HepG2 (cell line): Measurements from ENCODE around the gene CAPN15. TPM values are rescaled to one million over a fixed set of nuclear protein-coding genes. Genes with fewer than 3 reads are reported as not detected.

ENCODE experiments used
- ATM ChIP-seq: fragments of 450-650 bp; IDR thresholded peaks from 2 replicates; pipeline ENCODE4 v1.7.1; 2017; ENCODE audit warnings: mild to moderate bottlenecking, borderline replicate concordance
- CC2D1A ChIP-seq: sonication (generic); formaldehyde crosslinking; IDR thresholded peaks from 2 replicates; pipeline ENCODE4 v1.8.1; 2023; ENCODE audit warnings: mild to moderate bottlenecking, missing genetic modification reagents
- KLF15 ChIP-seq: sonication (generic); formaldehyde crosslinking; IDR thresholded peaks from 2 replicates; pipeline ENCODE4 v1.8.1; 2023; ENCODE audit warnings: borderline replicate concordance, mild to moderate bottlenecking, inconsistent platforms, missing genetic modification reagents, mixed read lengths
- MAZ ChIP-seq, 2 experiments: sonication (generic) in 1 of 2; formaldehyde crosslinking in 1 of 2; IDR thresholded peaks; 2 replicates each; pipeline versions ENCODE4 v1.5.0 to v1.6.1; 2012 to 2020; ENCODE audit warnings: low read depth in 2 of 2, mild to moderate bottlenecking in 2 of 2, borderline replicate concordance in 1 of 2, improper control_type of control experiment in 1 of 2, low read length in 1 of 2, missing genetic modification reagents in 1 of 2, moderate library complexity in 1 of 2
- MXI1 ChIP-seq: IDR thresholded peaks from 3 replicates; pipeline ENCODE4 v1.6.1; 2012; ENCODE audit warnings: low read depth, low read length, inconsistent platforms, borderline replicate concordance
- NFATC3 ChIP-seq: sonication (generic); formaldehyde crosslinking; IDR thresholded peaks from 2 replicates; pipeline ENCODE4 v1.5.1; 2020; ENCODE audit warnings: mild to moderate bottlenecking, missing genetic modification reagents
- NR2F1 ChIP-seq, 2 experiments: fragments of 450-650 bp in 1 of 2; formaldehyde crosslinking in 1 of 2; IDR thresholded peaks; 2 replicates each; pipeline versions ENCODE4 v1.5.0 to v1.6.1; 2016 to 2020; ENCODE audit warnings: mild to moderate bottlenecking in 1 of 2, missing compliant biosample characterization in 1 of 2, missing genetic modification reagents in 1 of 2, moderate library complexity in 1 of 2
- ONECUT2 ChIP-seq: sonication (generic); formaldehyde crosslinking; IDR thresholded peaks from 2 replicates; pipeline ENCODE4 v1.4.0; 2020; ENCODE audit warnings: missing genetic modification reagents
- RBM22 ChIP-seq: fragments of 200-400 bp; formaldehyde crosslinking; optimal IDR thresholded peaks from 2 replicates; pipeline ENCODE3; 2017; ENCODE audit warnings: mild to moderate bottlenecking, low read length, moderate library complexity
- SALL2 ChIP-seq: sonication (generic); formaldehyde crosslinking; IDR thresholded peaks from 2 replicates; pipeline ENCODE4 v1.8.1; 2023; ENCODE audit warnings: mild to moderate bottlenecking, missing genetic modification reagents, inconsistent platforms
- SMAD1 ChIP-seq: sonication (generic); formaldehyde crosslinking; IDR thresholded peaks from 2 replicates; pipeline ENCODE4 v1.4.0; 2020; ENCODE audit warnings: missing genetic modification reagents, low read depth, mild to moderate bottlenecking, borderline replicate concordance
- SMAD9 ChIP-seq: sonication (generic); formaldehyde crosslinking; IDR thresholded peaks from 2 replicates; pipeline ENCODE4 v1.5.1; 2020; ENCODE audit warnings: mild to moderate bottlenecking, missing genetic modification reagents
- SP2 ChIP-seq: sonication (generic); formaldehyde crosslinking; IDR thresholded peaks from 2 replicates; pipeline ENCODE4 v1.5.1; 2020; ENCODE audit warnings: mild to moderate bottlenecking, missing genetic modification reagents
- ZFP36L2 ChIP-seq: sonication (generic); formaldehyde crosslinking; IDR thresholded peaks from 2 replicates; pipeline ENCODE4 v1.4.0; 2020; ENCODE audit warnings: missing genetic modification reagents
- ZKSCAN5 ChIP-seq: sonication (generic); formaldehyde crosslinking; IDR thresholded peaks from 2 replicates; pipeline ENCODE4 v1.5.1; 2020; ENCODE audit warnings: mild to moderate bottlenecking, missing genetic modification reagents
- ZNF235 ChIP-seq: sonication (generic); formaldehyde crosslinking; IDR thresholded peaks from 2 replicates; pipeline ENCODE4 v1.8.1; 2023; ENCODE audit warnings: mild to moderate bottlenecking, missing genetic modification reagents, borderline replicate concordance
- ZNF460 ChIP-seq: sonication (generic); formaldehyde crosslinking; IDR thresholded peaks from 2 replicates; pipeline ENCODE4 v1.5.1; 2020; ENCODE audit warnings: missing genetic modification reagents, mild to moderate bottlenecking, borderline replicate concordance
- ZNF550 ChIP-seq: sonication (generic); formaldehyde crosslinking; IDR thresholded peaks from 2 replicates; pipeline ENCODE4 v1.4.0; 2020; ENCODE audit warnings: mild to moderate bottlenecking, missing genetic modification reagents, borderline replicate concordance
- polyA plus RNA-seq, 8 experiments: library from polyadenylated mRNA; depleted of rRNA in 3 of 8; stranded (reverse) in 7 of 8; unstranded in 1 of 8; fragments of >200 nt; fragmentation: Illumina TruSeq in 4 of 8; extraction: Trizol in 4 of 8; gene quantifications; 2 replicates each; pipeline versions ENCODE4 v1.2.1 to v1.2.3, GENCODE V29; 2011 to 2016; ENCODE audit warnings: low read depth in 4 of 8, missing spikeins in 1 of 8, mixed read lengths in 1 of 8; ENCODE audit not compliant: insufficient read depth in 1 of 8
- total RNA-seq, 5 experiments: library from RNA; depleted of rRNA; stranded (reverse); fragments of >200 nt; fragmentation: Illumina TruSeq; extraction: Trizol; gene quantifications; 2 replicates each; pipeline ENCODE4 v1.2.3, GENCODE V29; 2016; ENCODE audit warnings: low read depth in 1 of 5
- TF ChIP-seq, protein P1 (sequence below): IDR thresholded peaks from 2 replicates; pipeline ENCODE4 v1.6.1; 2016; ENCODE audit warnings: missing genetic modification reagents, missing compliant biosample characterization
- TF ChIP-seq, protein P2 (sequence below): sonication (generic); formaldehyde crosslinking; IDR thresholded peaks from 2 replicates; pipeline ENCODE4 v1.5.0; 2020; ENCODE audit warnings: mild to moderate bottlenecking, missing genetic modification reagents
- TF ChIP-seq, protein P3 (sequence below): sonication (generic); formaldehyde crosslinking; IDR thresholded peaks from 2 replicates; pipeline ENCODE4 v1.4.0; 2020; ENCODE audit warnings: missing genetic modification reagents
- TF ChIP-seq, protein P4 (sequence below): sonication (generic); formaldehyde crosslinking; IDR thresholded peaks from 2 replicates; pipeline ENCODE4 v1.5.0; 2020; ENCODE audit warnings: missing genetic modification reagents
- TF ChIP-seq, protein P5 (sequence below): IDR thresholded peaks from 2 replicates; pipeline ENCODE4 v1.6.1; 2018; ENCODE audit warnings: missing genetic modification reagents, mild to moderate bottlenecking, missing compliant biosample characterization

Gene CAPN15
- total and polyA plus RNA-seq, 2 of the 13 experiments (the other 11 are each of a cell fraction or from before 2014, with no cell fraction given), result 14.9 to 24.5 TPM

DNA sequence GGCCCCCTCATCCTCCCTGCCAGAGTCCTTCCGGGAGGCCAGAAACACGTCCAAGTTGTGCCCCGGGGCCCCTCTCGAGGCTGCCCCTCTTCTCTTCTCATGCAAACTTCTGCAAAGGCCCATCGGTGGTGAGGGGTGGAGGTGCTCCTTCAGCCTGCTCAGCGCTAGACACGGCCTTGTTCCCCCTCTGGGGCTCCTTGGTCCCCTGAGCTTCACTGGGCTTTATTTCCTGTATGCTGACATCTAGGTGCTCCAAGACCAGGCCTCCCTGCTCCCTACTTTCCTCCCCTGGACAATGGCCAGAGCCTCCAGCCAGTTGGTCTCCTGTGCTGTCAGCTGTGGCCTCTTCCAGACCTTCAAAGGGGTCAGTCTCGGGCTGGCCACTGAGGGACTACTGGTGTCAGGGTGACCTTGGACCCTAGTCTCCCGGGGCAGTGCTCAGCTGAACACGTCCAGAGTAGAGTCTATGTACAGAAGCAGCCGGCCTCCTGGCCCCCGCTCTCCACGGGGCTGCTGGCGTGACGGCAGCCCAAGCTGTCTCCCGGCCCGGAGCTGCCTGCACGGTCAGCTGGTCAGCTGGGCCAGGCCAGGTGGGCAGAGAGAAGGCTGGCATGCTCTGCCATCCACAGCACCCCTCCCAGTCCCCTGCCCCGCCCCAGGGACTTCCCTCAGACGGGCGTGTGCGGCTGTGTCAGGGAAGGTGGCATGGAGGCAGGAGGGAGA, 30.9 kb downstream of the CAPN15 start (continued):
- TF ChIP-seq SP2 (CRISPR knock-in tag) (no peak), SALL2 (no peak), ZKSCAN5 (CRISPR knock-in tag) (peak; percentile 60; the same call in 1 of the 2 replicates), ZNF550 (CRISPR knock-in tag) (no peak), MXI1 (peak; percentile 79; the same call in 1 of the 3 replicates), MAZ (IDR thresholded peaks at IDR 0.05; ENCODE audit: borderline replicate concordance, low read depth, low read length) (peak; percentile 77), MAZ (CRISPR knock-in tag; IDR thresholded peaks at IDR 0.05; ENCODE audit: low read depth) (peak; percentile 69; the same call in 1 of the 2 replicates), ATM (no peak), ZNF460 (CRISPR knock-in tag) (peak; percentile 22; the same call in 1 of the 2 replicates), ZNF235 (CRISPR knock-in tag) (no peak), KLF15 (CRISPR knock-in tag) (no peak), CC2D1A (CRISPR knock-in tag) (no peak), SMAD9 (CRISPR knock-in tag) (no peak), ONECUT2 (CRISPR knock-in tag) (no peak), NFATC3 (no peak), RBM22 (no peak), SMAD1 (no peak), NR2F1 (CRISPR knock-in tag; IDR thresholded peaks at IDR 0.05) (peak; percentile 82 to 89), ZFP36L2 (CRISPR knock-in tag) (no peak)
- TF ChIP-seq, protein P1, sequence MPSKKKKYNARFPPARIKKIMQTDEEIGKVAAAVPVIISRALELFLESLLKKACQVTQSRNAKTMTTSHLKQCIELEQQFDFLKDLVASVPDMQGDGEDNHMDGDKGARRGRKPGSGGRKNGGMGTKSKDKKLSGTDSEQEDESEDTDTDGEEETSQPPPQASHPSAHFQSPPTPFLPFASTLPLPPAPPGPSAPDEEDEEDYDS, result peak; percentile 57; the same call in 1 of the 2 replicates
- TF ChIP-seq, protein P2, sequence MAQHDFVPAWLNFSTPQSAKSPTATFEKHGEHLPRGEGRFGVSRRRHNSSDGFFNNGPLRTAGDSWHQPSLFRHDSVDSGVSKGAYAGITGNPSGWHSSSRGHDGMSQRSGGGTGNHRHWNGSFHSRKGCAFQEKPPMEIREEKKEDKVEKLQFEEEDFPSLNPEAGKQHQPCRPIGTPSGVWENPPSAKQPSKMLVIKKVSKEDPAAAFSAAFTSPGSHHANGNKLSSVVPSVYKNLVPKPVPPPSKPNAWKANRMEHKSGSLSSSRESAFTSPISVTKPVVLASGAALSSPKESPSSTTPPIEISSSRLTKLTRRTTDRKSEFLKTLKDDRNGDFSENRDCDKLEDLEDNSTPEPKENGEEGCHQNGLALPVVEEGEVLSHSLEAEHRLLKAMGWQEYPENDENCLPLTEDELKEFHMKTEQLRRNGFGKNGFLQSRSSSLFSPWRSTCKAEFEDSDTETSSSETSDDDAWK (CRISPR knock-in tag), result no peak
- TF ChIP-seq, protein P3, sequence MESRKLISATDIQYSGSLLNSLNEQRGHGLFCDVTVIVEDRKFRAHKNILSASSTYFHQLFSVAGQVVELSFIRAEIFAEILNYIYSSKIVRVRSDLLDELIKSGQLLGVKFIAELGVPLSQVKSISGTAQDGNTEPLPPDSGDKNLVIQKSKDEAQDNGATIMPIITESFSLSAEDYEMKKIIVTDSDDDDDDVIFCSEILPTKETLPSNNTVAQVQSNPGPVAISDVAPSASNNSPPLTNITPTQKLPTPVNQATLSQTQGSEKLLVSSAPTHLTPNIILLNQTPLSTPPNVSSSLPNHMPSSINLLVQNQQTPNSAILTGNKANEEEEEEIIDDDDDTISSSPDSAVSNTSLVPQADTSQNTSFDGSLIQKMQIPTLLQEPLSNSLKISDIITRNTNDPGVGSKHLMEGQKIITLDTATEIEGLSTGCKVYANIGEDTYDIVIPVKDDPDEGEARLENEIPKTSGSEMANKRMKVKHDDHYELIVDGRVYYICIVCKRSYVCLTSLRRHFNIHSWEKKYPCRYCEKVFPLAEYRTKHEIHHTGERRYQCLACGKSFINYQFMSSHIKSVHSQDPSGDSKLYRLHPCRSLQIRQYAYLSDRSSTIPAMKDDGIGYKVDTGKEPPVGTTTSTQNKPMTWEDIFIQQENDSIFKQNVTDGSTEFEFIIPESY (CRISPR knock-in tag), result peak; percentile 68
- TF ChIP-seq, protein P4, sequence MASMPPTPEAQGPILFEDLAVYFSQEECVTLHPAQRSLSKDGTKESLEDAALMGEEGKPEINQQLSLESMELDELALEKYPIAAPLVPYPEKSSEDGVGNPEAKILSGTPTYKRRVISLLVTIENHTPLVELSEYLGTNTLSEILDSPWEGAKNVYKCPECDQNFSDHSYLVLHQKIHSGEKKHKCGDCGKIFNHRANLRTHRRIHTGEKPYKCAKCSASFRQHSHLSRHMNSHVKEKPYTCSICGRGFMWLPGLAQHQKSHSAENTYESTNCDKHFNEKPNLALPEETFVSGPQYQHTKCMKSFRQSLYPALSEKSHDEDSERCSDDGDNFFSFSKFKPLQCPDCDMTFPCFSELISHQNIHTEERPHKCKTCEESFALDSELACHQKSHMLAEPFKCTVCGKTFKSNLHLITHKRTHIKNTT (CRISPR knock-in tag), result no peak
- TF ChIP-seq, protein P5, sequence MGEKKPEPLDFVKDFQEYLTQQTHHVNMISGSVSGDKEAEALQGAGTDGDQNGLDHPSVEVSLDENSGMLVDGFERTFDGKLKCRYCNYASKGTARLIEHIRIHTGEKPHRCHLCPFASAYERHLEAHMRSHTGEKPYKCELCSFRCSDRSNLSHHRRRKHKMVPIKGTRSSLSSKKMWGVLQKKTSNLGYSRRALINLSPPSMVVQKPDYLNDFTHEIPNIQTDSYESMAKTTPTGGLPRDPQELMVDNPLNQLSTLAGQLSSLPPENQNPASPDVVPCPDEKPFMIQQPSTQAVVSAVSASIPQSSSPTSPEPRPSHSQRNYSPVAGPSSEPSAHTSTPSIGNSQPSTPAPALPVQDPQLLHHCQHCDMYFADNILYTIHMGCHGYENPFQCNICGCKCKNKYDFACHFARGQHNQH (CRISPR knock-in tag), result peak; percentile 85
